ENCODE measurements around the gene KCNIP4.

Gene KCNIP4

GRCh38 chr4:21900211-21900610 lies 48.4 kb downstream of the KCNIP4 start:
- no peak for DNase-seq

- DNase-seq, result no peak
These were observed 50.5 kb downstream of the KCNIP4 start for GRCh38 chr4:21898101-21898500.

- DNase-seq, result no peak
These were observed 51.8 kb downstream of the KCNIP4 start for GRCh38 chr4:21896767-21897166.

GRCh38 chr4:21893136-21893535 lies 55.4 kb downstream of the KCNIP4 start:
- no peak for DNase-seq

- DNase-seq, result no peak
These were observed 58.3 kb downstream of the KCNIP4 start for GRCh38 chr4:21890231-21890630.

GRCh38 chr4:21888195-21888976 lies 60.2 kb downstream of the KCNIP4 start:
- no peak for DNase-seq

- no peak for DNase-seq
These were observed 61.1 kb downstream of the KCNIP4 start for GRCh38 chr4:21887481-21887880.

- no peak for DNase-seq
These were observed 62.8 kb downstream of the KCNIP4 start for GRCh38 chr4:21885770-21886169.

GRCh38 chr4:21885241-21885640 lies 63.3 kb downstream of the KCNIP4 start:
- no peak for DNase-seq

- DNase-seq, result no peak
These were observed 64.0 kb downstream of the KCNIP4 start for GRCh38 chr4:21884615-21885014.

GRCh38 chr4:21882051-21882839 lies 66.3 kb downstream of the KCNIP4 start:
- DNase-seq, result no peak

- no peak for DNase-seq
These were observed 69.4 kb downstream of the KCNIP4 start for GRCh38 chr4:21879187-21879586.

- no peak for DNase-seq
These were observed 71.9 kb downstream of the KCNIP4 start for GRCh38 chr4:21876711-21877110.

GRCh38 chr4:21873145-21873544 lies 75.4 kb downstream of the KCNIP4 start:
- DNase-seq, result no peak

GRCh38 chr4:21872101-21872500 lies 76.5 kb downstream of the KCNIP4 start:
- DNase-seq, result no peak

GRCh38 chr4:21869978-21870745 lies 78.4 kb downstream of the KCNIP4 start:
- no peak for DNase-seq

- DNase-seq, result no peak
These were observed 83.9 kb downstream of the KCNIP4 start for GRCh38 chr4:21864686-21865085.

GRCh38 chr4:21862917-21863316 lies 85.7 kb downstream of the KCNIP4 start:
- no peak for DNase-seq

- no peak for DNase-seq
These were observed 89.6 kb downstream of the KCNIP4 start for GRCh38 chr4:21858971-21859370.

- no peak for DNase-seq
These were observed 91.8 kb downstream of the KCNIP4 start for GRCh38 chr4:21856754-21857153.

GRCh38 chr4:21856301-21856700 lies 92.3 kb downstream of the KCNIP4 start:
- DNase-seq, result no peak

GRCh38 chr4:21849077-21849476 lies 99.5 kb downstream of the KCNIP4 start:
- no peak for DNase-seq

- no peak for DNase-seq
These were observed 100.6 kb downstream of the KCNIP4 start for GRCh38 chr4:21848021-21848420.

- no peak for DNase-seq
These were observed 102.9 kb downstream of the KCNIP4 start for GRCh38 chr4:21845663-21846062.
